GM19328 (cell line): ENCODE measurements around the gene TUT4.

Experiments
- ATAC-seq: cut with Tn5 transposase; IDR thresholded peaks from one replicate; pipeline ENCODE4 v1.9.1; 2021; ENCODE audit warnings: mild to moderate bottlenecking, moderate library complexity; ENCODE audit not compliant: unreplicated experiment

TUT4 gene

GRCh38 chr1:52476943-52477342 lies 75.9 kb downstream of the TUT4 start:
- no peak for ATAC-seq

GRCh38 chr1:52474807-52475206 lies 78.1 kb downstream of the TUT4 start:
- ATAC-seq, result no peak

- ATAC-seq, result no peak
Measured at GRCh38 chr1:52473039-52473438, 79.9 kb downstream of the TUT4 start.

GRCh38 chr1:52472384-52472783 lies 80.5 kb downstream of the TUT4 start:
- no peak for ATAC-seq

- no peak for ATAC-seq
Measured at GRCh38 chr1:52469108-52469507, 83.8 kb downstream of the TUT4 start.

GRCh38 chr1:52463891-52464290 lies 89.0 kb downstream of the TUT4 start:
- no peak for ATAC-seq

GRCh38 chr1:52461821-52462220 lies 91.1 kb downstream of the TUT4 start:
- no peak for ATAC-seq

GRCh38 chr1:52460694-52461093 lies 92.2 kb downstream of the TUT4 start:
- ATAC-seq, result no peak

GRCh38 chr1:52455686-52456085 lies 97.2 kb downstream of the TUT4 start:
- ATAC-seq, result no peak

GRCh38 chr1:52454779-52455178 lies 98.1 kb downstream of the TUT4 start:
- ATAC-seq, result no peak

- ATAC-seq, result no peak
Measured at GRCh38 chr1:52454127-52454526, 98.8 kb downstream of the TUT4 start.

GRCh38 chr1:52444463-52444862 lies 108.4 kb downstream of the TUT4 start:
- no peak for ATAC-seq

GRCh38 chr1:52439976-52440375 lies 112.9 kb downstream of the TUT4 start:
- ATAC-seq, result no peak

- no peak for ATAC-seq
Measured at GRCh38 chr1:52436817-52437216, 116.1 kb downstream of the TUT4 start.

- ATAC-seq, result no peak
Measured at GRCh38 chr1:52435650-52436049, 117.2 kb downstream of the TUT4 start.

GRCh38 chr1:52435211-52435610 lies 117.7 kb downstream of the TUT4 start:
- ATAC-seq, result no peak

GRCh38 chr1:52432807-52433206 lies 120.1 kb downstream of the TUT4 start:
- ATAC-seq, result no peak

- no peak for ATAC-seq
Measured at GRCh38 chr1:52427152-52427551, 125.7 kb downstream of the TUT4 start.

- no peak for ATAC-seq
Measured at GRCh38 chr1:52426371-52426770, 126.5 kb downstream of the TUT4 start.

GRCh38 chr1:52424813-52425212 lies 128.1 kb downstream of the TUT4 start:
- no peak for ATAC-seq

- ATAC-seq, result no peak
Measured at GRCh38 chr1:52424231-52424636, 128.7 kb downstream of the TUT4 start.

- ATAC-seq, result no peak
Measured at GRCh38 chr1:52423771-52424170, 129.1 kb downstream of the TUT4 start.

GRCh38 chr1:52423055-52423454 lies 129.8 kb downstream of the TUT4 start:
- ATAC-seq, result no peak

GRCh38 chr1:52420713-52421112 lies 132.2 kb downstream of the TUT4 start:
- no peak for ATAC-seq
